GM12874 (cell line): Measurements from ENCODE around the gene GRIP1.

Experiments
- TF ChIP-seq, protein P1 (sequence below): IDR thresholded peaks from 2 replicates; pipeline ENCODE4 v1.5.1; 2011; ENCODE audit warnings: low read depth, mild to moderate bottlenecking, control low read depth, low read length, moderate library complexity; ENCODE audit not compliant: insufficient read depth

The GRIP1 gene

DNA sequence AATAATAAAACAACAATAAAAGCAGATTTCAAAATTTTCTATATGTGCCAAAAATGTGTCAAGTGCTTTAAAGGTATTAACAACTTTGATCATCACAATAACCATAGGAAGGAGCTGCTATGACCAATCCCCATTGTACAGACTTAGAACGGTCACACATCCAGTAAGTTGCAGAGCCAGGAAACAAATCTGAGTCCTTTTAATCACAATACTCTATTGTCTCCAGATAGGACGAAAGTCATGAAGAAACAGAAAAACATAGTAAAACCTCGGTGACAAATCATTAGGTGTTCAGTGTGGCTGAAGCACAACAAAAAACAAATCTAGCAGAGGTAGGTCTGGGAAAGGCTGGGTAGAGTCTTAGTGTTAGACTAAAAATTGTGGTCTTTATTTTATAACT, 178.8 kb downstream of the GRIP1 start:
- TF ChIP-seq, protein P1, sequence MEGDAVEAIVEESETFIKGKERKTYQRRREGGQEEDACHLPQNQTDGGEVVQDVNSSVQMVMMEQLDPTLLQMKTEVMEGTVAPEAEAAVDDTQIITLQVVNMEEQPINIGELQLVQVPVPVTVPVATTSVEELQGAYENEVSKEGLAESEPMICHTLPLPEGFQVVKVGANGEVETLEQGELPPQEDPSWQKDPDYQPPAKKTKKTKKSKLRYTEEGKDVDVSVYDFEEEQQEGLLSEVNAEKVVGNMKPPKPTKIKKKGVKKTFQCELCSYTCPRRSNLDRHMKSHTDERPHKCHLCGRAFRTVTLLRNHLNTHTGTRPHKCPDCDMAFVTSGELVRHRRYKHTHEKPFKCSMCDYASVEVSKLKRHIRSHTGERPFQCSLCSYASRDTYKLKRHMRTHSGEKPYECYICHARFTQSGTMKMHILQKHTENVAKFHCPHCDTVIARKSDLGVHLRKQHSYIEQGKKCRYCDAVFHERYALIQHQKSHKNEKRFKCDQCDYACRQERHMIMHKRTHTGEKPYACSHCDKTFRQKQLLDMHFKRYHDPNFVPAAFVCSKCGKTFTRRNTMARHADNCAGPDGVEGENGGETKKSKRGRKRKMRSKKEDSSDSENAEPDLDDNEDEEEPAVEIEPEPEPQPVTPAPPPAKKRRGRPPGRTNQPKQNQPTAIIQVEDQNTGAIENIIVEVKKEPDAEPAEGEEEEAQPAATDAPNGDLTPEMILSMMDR = no peak

DNA sequence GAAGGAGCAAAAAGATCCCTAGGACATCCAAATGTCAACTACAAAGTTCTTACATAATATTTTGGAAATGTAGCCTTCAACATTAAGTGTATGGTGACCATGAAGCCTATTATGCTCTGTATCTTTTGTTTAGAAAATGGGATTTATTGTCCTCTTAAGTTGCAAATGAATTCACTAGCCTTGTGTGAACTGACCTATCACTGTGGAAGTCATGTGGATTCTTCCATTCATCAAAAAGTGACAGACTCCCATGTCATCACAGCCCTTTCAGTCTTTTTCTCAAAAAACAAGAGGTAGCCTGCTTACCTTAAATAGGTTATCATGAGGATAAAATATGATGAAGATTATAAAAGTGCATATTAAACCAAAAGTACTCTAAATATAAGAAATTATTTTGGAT, 179.9 kb downstream of the GRIP1 start:
- TF ChIP-seq, protein P1 = no peak

DNA sequence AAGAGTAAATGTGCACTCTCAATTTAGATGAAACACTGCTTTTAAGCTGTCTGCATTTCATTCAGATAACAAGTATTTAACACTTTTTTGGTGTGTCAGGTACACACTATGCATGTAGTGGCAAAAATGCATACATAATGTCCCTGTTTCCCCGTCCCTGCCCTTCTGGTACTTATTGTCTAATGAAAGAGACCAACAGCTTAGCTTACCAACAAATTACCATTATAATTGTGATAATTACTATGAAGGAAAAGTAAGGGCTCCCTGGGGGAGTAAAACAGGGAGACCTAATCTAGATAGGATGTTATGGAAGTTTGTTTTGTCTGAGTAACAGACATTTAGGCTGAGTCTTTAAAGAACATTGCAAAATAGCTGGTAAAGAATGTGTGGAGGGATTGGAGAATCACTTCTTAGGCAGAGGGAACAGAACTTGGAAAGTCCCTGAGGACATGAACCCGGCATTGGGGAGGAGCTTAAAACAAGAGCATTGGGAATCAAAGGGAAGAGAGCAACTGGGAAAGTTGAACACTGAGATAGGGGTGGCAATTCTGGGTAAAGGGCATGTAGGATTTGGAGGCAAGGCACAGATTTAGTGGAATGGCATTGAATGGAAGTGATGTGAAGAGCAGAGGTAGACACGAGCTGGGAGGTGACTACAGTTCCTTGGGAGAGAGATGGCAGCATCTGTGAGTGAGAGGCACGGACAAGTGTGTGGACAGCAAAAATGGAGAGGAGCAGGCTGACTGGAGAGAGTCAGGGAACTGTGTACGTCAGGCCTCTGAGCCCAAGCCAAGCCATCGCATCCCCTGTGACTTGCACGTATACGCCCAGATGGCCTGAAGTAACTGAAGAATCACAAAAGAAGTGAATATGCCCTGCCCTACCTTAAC, 181.6 kb downstream of the GRIP1 start:
- TF ChIP-seq, protein P1 = no peak

- TF ChIP-seq, protein P1 = no peak
Observed at GRCh38 chr12:66496595-66496994, 182.3 kb downstream of the GRIP1 start.

- TF ChIP-seq, protein P1 = no peak
Observed at GRCh38 chr12:66495709-66496108, 183.2 kb downstream of the GRIP1 start.

- TF ChIP-seq, protein P1 = no peak
Observed at GRCh38 chr12:66493819-66494218, 185.1 kb downstream of the GRIP1 start.

GRCh38 chr12:66491853-66492252, 187.0 kb downstream of the GRIP1 start:
- TF ChIP-seq, protein P1 = no peak
